GM21529 (cell line): Measurements from ENCODE around the gene SLCO2A1.

Experiments
- ATAC-seq: cut with Tn5 transposase; IDR thresholded peaks from one replicate; pipeline ENCODE4 v1.9.1; 2021; ENCODE audit not compliant: unreplicated experiment

The SLCO2A1 gene

GRCh38 chr3:134061401-134061800, 31.7 kb upstream of the SLCO2A1 start:
- ATAC-seq, result no peak

GRCh38 chr3:134060561-134061385, 31.0 kb upstream of the SLCO2A1 start:
- no peak for ATAC-seq

GRCh38 chr3:134059671-134060560, 30.2 kb upstream of the SLCO2A1 start:
- ATAC-seq, result no peak

- ATAC-seq, result no peak
Measured at GRCh38 chr3:134059035-134059601, 29.4 kb upstream of the SLCO2A1 start.

DNA sequence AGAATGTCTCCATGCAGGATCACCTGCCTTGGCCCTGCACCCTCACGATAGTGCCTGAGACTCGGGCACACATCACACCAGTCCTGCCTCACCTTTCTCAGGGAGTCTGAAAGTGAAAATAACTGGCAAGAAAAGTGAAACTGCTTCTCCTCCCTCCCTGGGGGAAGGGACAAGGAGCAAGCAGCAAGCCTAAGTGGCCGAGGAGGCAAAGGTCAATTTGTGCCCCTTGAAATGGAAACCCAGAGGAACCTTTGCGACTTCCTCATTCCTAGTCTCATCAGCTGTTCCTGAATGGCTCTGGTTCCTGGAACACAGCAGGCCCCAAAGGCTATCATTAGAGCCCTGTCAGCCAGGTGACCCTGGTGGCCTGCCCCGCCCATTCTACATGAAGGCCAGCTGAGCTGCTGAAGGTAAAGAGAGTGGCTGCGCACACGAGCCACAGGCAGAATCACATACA, 28.0 kb upstream of the SLCO2A1 start:
- no peak for ATAC-seq

DNA sequence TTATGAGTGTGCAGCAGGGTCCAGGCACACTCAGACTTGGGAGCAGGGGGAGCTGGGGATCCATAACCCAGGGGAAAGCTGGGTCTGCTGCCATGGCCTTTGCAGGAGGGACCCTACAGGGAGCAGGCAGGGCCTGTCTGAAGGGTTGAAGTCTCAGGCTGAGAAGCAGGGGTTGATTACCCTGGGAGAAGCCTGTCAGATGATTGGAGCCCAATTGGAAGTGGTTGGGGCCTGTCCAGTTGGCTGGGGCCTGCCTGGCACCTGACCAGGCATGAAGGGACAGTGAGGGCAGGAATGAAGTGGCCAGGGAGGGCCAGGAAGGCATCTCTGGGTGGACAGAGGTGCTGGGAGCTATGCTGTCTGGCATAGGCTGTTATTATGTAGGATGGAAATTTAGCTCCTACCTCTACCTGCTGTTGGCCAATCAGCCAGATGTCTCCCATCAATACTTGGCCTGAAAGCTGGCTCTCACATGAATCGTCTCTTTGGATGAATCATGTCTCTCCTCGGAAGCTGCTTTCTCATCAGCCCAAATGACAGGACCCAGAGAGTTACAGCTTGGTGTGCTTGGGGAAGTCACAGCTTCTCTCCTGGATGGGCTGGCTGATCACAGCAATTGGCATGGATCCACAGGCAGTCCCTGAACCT, 27.4 kb upstream of the SLCO2A1 start:
- no peak for ATAC-seq

GRCh38 chr3:134056464-134056891, 26.8 kb upstream of the SLCO2A1 start:
- no peak for ATAC-seq

DNA sequence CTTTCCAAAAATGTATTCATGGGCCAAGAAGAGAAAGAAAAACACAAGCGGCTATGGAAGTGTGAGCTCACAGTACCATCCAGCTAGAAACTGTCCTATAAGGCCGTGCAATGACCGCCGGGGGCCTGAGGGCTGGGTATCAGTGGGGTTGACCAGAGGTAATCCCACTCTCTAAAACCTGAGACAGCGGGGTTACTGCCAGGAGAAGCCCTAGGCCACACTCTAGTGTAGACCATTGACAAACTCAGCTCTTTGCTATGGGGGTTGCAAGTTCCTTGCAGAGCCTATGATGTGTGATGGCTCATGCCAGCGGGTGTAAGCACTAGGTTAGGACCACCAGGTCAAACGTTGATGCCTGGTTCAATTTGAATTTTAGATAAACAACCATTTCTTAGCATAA, 25.9 kb upstream of the SLCO2A1 start:
- no peak for ATAC-seq

- ATAC-seq, result no peak
Measured at GRCh38 chr3:134054881-134055280, 25.2 kb upstream of the SLCO2A1 start.

DNA sequence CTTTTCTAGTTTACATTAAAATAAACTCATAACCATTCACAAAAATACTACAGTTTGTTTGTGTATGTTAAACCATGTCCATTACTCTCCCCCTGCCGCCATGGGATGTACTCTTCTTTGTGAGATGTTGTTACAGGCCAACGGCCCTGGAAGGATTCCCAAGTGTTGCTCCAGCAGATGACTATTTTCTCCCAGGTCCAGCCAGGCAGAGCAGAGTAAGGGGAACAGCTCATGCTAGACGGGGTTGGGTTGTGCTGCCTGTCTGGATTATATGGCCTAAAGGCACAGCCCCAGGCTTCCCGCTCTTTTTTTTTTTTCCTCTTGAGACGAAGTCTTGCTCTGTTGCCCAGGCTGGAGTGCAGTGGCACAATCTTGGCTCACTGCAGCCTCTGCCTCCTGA, 24.5 kb upstream of the SLCO2A1 start:
- ATAC-seq, result no peak

- ATAC-seq, result no peak
Measured at GRCh38 chr3:134052370-134052769, 22.6 kb upstream of the SLCO2A1 start.

DNA sequence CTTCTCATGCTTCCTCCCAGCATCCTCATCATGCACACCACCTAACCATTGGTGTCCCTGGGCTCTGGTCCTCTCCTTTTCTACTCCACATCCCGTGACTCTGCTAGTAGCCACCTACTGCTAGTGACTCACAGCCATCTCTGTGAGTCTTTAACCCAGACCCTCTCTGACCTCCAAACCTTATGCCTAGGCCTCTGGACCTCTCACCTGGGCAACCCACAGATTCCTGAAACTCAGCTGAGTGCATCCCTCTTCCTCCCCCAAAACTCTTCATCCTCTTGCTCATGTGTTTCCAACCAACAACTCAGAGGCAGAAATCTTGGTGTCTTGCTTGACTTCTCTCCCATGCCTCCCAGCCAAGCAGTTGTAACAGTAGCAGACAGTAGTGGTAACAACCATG, 20.0 kb upstream of the SLCO2A1 start:
- ATAC-seq, result no peak

DNA sequence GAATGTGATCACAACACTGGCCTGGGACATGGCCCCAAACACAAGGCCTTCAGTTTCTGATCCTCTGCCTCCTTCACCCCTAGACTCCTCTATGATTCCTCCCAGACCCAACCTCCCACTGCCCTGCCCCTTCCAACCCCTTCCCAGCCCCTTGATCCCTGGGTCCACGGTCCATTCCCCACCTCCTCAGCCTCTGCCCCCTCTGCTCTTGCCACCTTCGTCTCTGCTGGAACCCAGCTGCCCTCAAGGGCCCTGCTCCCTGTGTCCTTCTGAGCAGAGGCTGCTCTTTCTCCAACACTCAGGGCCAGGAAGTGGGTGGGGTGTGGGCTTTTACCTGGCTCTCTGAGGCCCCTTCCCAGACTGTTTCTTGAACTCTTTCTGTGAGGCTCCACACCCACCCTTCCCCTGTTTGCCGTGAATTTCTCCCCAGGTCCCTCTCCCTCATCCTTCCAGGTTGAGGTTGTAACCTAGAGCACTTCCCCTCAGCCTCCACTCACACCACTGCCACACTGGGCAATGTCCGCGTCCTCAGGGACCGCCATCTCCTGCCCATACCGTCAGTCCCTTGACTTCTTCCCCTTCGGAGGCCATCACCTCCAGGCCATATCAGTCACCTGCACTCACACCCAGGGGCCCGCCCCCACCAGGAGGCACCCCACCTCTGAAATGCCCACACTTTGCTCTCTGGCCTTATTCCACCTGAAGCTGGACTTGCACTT, 18.7 kb upstream of the SLCO2A1 start:
- ATAC-seq, result no peak

DNA sequence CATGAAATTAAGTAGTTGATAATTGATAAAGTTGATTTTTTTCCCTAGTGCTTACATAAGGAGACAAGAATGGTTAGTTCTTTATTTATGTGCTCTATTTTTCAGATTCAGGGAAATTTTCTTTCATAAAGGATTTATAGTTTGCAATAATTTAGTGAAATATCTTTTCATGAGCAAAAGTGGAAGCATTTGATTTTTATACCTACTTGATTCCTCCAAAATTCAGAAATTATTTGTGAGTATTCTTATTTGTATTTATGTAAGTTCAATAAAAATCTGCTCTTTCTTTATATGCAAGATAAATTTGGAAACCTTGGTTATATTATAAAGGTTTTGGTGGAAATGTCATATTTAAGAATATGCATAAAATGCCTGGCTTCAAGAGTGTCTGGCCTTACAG, 14.7 kb upstream of the SLCO2A1 start:
- no peak for ATAC-seq

DNA sequence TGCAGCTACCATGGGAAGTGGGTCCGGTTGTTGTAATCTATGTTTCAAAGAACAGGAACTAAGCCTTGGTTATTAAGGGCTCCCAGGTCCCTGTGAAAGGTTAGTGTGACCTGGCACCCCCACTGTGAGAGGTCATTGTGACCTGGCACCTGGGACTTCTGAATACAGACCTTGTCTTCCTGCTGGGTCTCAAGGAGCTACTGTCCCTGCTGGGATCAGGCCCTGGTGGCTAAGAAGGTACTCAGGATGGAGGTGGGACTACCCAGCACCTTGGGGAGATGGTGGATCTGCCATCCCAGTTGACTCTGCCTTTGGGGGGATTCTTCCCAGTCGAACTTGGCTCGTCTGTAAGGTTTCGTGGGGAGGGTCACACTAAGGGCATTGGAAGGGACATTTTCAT, 10.3 kb upstream of the SLCO2A1 start:
- no peak for ATAC-seq

- ATAC-seq, result no peak
Measured at GRCh38 chr3:134039161-134039862, 9.6 kb upstream of the SLCO2A1 start.

DNA sequence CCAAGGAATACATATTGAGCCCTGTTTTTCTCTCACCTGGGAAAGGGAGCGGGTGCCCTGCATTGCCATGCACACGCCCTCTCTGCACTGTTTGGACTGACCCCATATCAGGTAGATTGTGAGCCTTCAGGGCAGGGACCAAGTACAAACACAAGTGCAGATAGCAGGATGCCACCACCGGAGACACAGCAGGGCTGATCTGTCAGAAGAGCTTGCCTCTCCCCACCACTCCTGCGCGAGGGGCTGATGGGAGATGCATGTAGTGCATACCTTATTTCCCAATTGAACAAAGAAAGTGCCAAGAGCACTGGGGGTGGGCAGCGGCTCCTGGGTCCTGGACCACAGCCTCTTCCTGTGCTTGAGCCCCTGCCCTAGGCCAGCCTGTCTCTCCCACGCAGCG, 9.0 kb upstream of the SLCO2A1 start:
- no peak for ATAC-seq

GRCh38 chr3:134038071-134038491, 8.4 kb upstream of the SLCO2A1 start:
- no peak for ATAC-seq

DNA sequence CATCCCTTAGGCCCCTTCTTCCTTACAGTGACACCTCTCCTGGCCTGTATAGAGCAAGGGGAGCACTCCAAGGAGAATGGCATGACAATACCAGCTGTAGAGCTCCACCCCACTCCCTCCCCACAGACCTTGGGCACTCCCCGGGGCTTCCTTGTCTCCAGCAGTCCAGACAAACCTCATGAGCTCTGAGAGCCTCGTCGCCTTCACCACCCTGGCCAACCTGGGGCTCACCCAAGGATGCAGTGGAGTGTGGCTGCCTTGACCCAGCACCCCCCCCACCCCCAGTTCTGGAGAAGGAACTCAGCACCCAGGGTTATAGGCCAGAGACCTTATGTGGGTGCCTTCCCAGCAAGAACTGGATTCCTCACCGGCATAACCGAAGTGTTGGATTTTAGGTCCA, 7.4 kb upstream of the SLCO2A1 start:
- no peak for ATAC-seq

- ATAC-seq, result no peak
Measured at GRCh38 chr3:134036291-134036690, 6.6 kb upstream of the SLCO2A1 start.
